Activated B cell treated with CpG ODN at 0.5 μM for 24 hours (primary cell): Measurements from ENCODE around the gene FBXO40. TPM values are rescaled to one million over a fixed set of nuclear protein-coding genes. Genes with fewer than 3 reads are reported as not detected.

Source experiments
- ATAC-seq: fragments of 200-7000 bp; cut with Tn5 transposase; one replicate; pipeline ENCODE4 v1.10.0; 2021; ENCODE audit warnings: low read depth, mild to moderate bottlenecking, moderate library complexity
- CTCF ChIA-PET: fragments of 350-600 bp; sonication (Branson Sonifier 250); formaldehyde crosslinking; loops from one replicate; lab custom pipeline; 2021; ENCODE audit warnings: antibody characterized with exemption; lab: Charles Lee
- POLR2A ChIA-PET: fragments of 350-600 bp; sonication (Branson Sonifier 250); formaldehyde crosslinking; loops from one replicate; lab custom pipeline; 2021; ENCODE audit warnings: antibody characterized with exemption; lab: Charles Lee
- DNase-seq: peaks from one replicate; pipeline ENCODE4 v3.0.0; 2022
- H3K27ac Mint-ChIP-seq: one replicate; pipeline ENCODE4 v1.8.0; 2020; ENCODE audit warnings: mixed read lengths
- H3K27me3 Mint-ChIP-seq: one replicate; pipeline ENCODE4 v1.8.0; 2021; ENCODE audit warnings: mixed read lengths
- H3K36me3 Mint-ChIP-seq: one replicate; pipeline ENCODE4 v1.8.0; 2021; ENCODE audit warnings: low read depth, mixed read lengths
- H3K4me1 Mint-ChIP-seq: one replicate; pipeline ENCODE4 v1.8.0; 2021; ENCODE audit warnings: mixed read lengths
- H3K4me3 Mint-ChIP-seq: one replicate; pipeline ENCODE4 v1.8.0; 2020; ENCODE audit warnings: mild to moderate bottlenecking, mixed read lengths
- H3K9me3 Mint-ChIP-seq: one replicate; pipeline ENCODE4 v1.8.0; 2020; ENCODE audit warnings: mixed read lengths
- intact Hi-C: fragments of 100-400 bp; cut with micrococcal nuclease; formaldehyde crosslinking; loops from one replicate; pipeline ENCODE4 v1.15.1; 2024
- total RNA-seq: library from RNA; stranded (reverse); gene quantifications from 2 replicates; pipeline ENCODE4 v1.2.3, GENCODE V29; 2022
- TF ChIP-seq, protein P1 (sequence below): fragments of 200-600 bp; IDR thresholded peaks from one replicate; pipeline ENCODE4 v1.8.0; 2022; ENCODE audit warnings: antibody characterized with exemption, mild to moderate bottlenecking

FBXO40 gene
- total RNA-seq, 1 donor from 2014 or later: not detected

DNA sequence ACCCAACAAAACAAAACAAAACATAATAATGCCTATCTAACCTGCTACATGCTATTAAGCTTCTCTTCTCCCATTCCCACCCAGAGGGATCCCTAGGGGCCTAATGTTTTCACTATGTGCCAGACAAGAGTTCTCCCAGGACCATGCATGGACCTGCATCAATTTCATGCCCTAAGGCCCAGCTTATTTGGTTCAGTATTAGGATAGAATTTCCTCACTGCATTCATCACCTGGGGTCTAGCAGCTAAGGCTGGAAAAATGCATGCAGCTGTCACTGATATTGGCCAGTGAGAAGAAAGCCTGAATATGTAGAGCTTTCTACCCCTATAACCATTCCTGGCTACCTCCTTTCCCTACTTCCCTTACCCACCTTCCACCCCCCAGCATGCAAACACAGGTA lies 69.6 kb downstream of the FBXO40 start:
- ChIA-PET POLR2A (interaction anchor here (1.4 to 2.9 kb wide), 2 partner anchors 172 to 721 kb away, joined by 4 to 22 read pairs; partner anchors contain the start of genes EAF2, FAM162A, IQCB1 and MIX23), CTCF (no interaction called here)
- ATAC-seq (no peak), DNase-seq (no peak)
- intact Hi-C loops: loop anchor here (5.0 to 10.0 kb wide), 4 partner anchors 442 to 1922 kb away; partner anchors contain the start of genes GTF2E1, HACD2, RABL3 and SEC22A
- TF ChIP-seq, protein P1, sequence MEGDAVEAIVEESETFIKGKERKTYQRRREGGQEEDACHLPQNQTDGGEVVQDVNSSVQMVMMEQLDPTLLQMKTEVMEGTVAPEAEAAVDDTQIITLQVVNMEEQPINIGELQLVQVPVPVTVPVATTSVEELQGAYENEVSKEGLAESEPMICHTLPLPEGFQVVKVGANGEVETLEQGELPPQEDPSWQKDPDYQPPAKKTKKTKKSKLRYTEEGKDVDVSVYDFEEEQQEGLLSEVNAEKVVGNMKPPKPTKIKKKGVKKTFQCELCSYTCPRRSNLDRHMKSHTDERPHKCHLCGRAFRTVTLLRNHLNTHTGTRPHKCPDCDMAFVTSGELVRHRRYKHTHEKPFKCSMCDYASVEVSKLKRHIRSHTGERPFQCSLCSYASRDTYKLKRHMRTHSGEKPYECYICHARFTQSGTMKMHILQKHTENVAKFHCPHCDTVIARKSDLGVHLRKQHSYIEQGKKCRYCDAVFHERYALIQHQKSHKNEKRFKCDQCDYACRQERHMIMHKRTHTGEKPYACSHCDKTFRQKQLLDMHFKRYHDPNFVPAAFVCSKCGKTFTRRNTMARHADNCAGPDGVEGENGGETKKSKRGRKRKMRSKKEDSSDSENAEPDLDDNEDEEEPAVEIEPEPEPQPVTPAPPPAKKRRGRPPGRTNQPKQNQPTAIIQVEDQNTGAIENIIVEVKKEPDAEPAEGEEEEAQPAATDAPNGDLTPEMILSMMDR: no peak
- H3K9me3 Mint-ChIP-seq: no peaks in the 10 kb centered on the region
- H3K4me3 Mint-ChIP-seq: no peak overlapping the region
- peaks cover 75% of the 10 kb centered on the region for H3K36me3 Mint-ChIP-seq
- no peak overlapping the region for H3K27ac Mint-ChIP-seq
- peaks cover 38% of the 10 kb centered on the region for H3K4me1 Mint-ChIP-seq
- H3K27me3 Mint-ChIP-seq: no peaks in the 10 kb centered on the region

DNA sequence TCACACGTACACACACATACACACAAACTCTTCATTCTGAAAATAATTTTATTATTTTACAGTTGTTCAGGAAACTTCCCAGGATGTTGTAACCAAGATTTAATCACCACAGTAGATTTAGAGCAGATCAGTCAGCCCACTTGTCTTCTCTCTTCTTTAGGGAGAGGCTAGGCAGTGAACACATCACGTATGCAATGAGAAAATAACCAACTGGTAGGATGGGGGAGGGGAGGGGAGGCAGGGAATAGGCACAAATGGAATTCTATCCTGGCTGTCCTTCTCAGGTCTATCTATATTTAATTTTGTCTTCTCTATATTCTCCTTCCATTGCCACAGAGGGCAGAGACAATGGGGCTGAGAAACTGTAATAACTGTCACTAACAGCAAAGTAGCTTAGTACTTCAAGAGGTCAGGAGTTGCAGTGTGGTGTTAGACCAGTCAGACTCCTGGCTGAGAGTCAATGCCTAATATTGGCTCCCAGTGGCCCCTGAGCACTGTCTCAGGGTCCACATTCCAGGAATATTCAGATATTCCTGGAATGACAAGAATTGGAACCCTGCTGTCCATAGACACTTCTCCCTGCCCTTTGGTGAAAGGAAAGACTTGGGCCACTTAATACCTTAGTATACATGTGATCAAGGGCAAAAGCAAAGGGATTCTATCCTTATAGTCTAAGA lies 70.1 kb downstream of the FBXO40 start:
- intact Hi-C loops: loop anchor here (5.0 to 10.0 kb wide), 4 partner anchors 441 to 1921 kb away; partner anchors contain the start of genes GTF2E1, HACD2, RABL3 and SEC22A
- no peak overlapping the region for H3K4me3 Mint-ChIP-seq
- ChIA-PET CTCF (no interaction called here), POLR2A (no interaction called here)
- ATAC-seq (no peak), DNase-seq (no peak)
- no peaks in the 10 kb centered on the region for H3K9me3 Mint-ChIP-seq
- H3K4me1 Mint-ChIP-seq: peaks cover 32% of the 10 kb centered on the region
- no peaks in the 10 kb centered on the region for H3K27me3 Mint-ChIP-seq
- TF ChIP-seq, protein P1: no peak
- H3K36me3 Mint-ChIP-seq: peaks cover 75% of the 10 kb centered on the region
- H3K27ac Mint-ChIP-seq: no peak overlapping the region

DNA sequence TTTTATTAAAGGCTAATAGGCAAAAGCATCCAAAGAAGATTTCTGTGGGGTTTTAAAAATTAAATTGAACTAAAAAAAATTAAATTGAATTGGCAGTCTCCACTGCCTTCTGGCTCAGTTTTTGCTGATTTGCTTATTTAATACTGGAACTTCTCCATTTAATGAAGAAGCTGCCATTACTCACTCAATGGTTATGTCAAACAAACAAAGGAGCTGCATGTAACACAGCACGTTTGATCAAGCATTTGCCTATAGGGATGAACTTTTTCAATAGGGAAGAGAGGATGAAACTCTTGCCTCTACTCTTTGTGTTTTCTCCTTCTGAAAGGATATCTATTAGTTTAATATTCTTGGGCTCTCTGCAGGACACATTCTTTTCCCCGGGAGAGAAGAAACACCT lies 72.3 kb downstream of the FBXO40 start:
- Mint-ChIP-seq H3K36me3 (peaks cover 74% of the 10 kb centered on the region), H3K27ac (no peak overlapping the region), H3K4me1 (peaks cover 12% of the 10 kb centered on the region), H3K27me3 (no peaks in the 10 kb centered on the region), H3K9me3 (no peaks in the 10 kb centered on the region), H3K4me3 (no peak overlapping the region)
- POLR2A ChIA-PET: no interaction called here
- intact Hi-C loops: loop anchor here (10.0 kb wide), 2 partner anchors 439 to 1919 kb away; partner anchors contain the start of gene HACD2
- CTCF ChIA-PET: no interaction called here
- TF ChIP-seq, protein P1: no peak
- DNase-seq: no peak
- no peak for ATAC-seq

DNA sequence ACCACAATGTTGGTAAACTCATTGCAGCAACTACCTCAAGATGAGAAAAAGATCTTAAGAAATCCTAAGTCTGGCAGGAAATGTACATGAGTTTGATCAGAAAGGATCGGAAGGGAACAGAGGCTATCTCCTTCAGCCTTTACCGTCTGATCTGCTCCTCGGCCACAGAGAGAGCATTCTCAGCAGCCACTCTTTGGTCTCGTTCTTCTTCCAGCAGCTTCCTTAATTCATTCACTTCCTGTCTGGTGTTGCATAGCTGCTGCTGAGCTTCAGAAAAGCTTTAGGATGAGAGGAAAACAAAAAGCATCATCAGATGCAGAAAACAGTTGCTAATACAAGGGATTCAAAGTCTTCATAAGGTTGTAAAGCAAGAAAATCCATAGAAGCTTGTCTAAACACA lies 74.2 kb downstream of the FBXO40 start:
- Mint-ChIP-seq H3K4me1 (no peaks in the 10 kb centered on the region), H3K27me3 (no peaks in the 10 kb centered on the region), H3K4me3 (no peak overlapping the region), H3K9me3 (no peaks in the 10 kb centered on the region), H3K27ac (no peak overlapping the region), H3K36me3 (peaks cover 85% of the 10 kb centered on the region)
- POLR2A ChIA-PET: no interaction called here
- TF ChIP-seq, protein P1: no peak
- ATAC-seq (no peak), DNase-seq (no peak)
- CTCF ChIA-PET: no interaction called here
- intact Hi-C loops: loop anchor here (10.0 kb wide), 2 partner anchors 437 to 1917 kb away; partner anchors contain the start of gene HACD2

DNA sequence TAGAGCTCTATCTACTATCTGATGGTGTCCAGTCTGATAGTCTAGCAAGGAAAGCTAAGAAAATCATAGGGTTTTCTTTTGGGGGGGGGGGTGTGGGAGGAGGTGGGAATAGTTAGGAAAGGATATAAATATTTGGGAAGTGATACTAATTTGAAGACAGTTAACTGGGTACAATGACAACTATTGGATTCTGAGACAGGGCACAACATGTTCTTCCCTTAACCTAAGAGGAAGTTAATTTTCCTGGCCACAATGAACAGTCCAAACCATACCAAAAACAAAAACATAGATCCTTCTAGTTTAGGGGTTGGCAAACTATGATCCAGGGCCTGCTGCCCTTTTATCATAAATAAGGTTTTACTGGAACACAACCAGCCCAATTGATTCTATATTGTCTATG lies 77.5 kb downstream of the FBXO40 start:
- H3K27ac Mint-ChIP-seq: no peak overlapping the region
- ATAC-seq (no peak), DNase-seq (no peak)
- TF ChIP-seq, protein P1: no peak
- no peaks in the 10 kb centered on the region for H3K27me3 Mint-ChIP-seq
- ChIA-PET CTCF (no interaction called here), POLR2A (interaction anchor here (2.2 kb wide), 1 partner anchor 10 kb away, joined by 15 read pairs; the partner anchor contains the start of gene HCLS1)
- no peaks in the 10 kb centered on the region for H3K9me3 Mint-ChIP-seq
- intact Hi-C loops: no loop called here
- no peaks in the 10 kb centered on the region for H3K4me1 Mint-ChIP-seq
- H3K36me3 Mint-ChIP-seq: peaks cover 81% of the 10 kb centered on the region
- H3K4me3 Mint-ChIP-seq: no peak overlapping the region
